Mesendoderm (in vitro differentiated cells): ENCODE results near the gene CFAP68.
"Not testable (repeated sequence)": the region's sequence is repeated elsewhere in the genome, so short reads cannot be mapped to it uniquely, and the experiment has no call there.

Experiments used
- DNase-seq: peaks from one replicate; pipeline ENCODE4 v3.0.0; 2013
- H2AK5ac ChIP-seq: 2 replicates; pipeline ENCODE4 v1.6.1; 2013; ENCODE audit warnings: low read length, inconsistent platforms
- H2BK120ac ChIP-seq: 2 replicates; pipeline ENCODE4 v1.6.1; 2013; ENCODE audit warnings: low read depth, mild to moderate bottlenecking, low read length, moderate library complexity, mixed read lengths
- H2BK15ac ChIP-seq: replicated peaks from 2 replicates; pipeline ENCODE4 v1.6.1; 2013; ENCODE audit warnings: low read depth, mild to moderate bottlenecking, moderate library complexity
- H2BK5ac ChIP-seq: 2 replicates; pipeline ENCODE4 v1.6.1; 2013; ENCODE audit warnings: low read length, inconsistent platforms
- H3K18ac ChIP-seq: 2 replicates; pipeline ENCODE4 v1.6.1; 2013; ENCODE audit warnings: mild to moderate bottlenecking, low read length, mixed read lengths
- H3K23ac ChIP-seq: one replicate; pipeline ENCODE4 v1.6.1; 2013; ENCODE audit warnings: low read length
- H3K27ac ChIP-seq: 2 replicates; pipeline ENCODE4 v1.5.1; 2013; ENCODE audit warnings: low read depth, mild to moderate bottlenecking, inconsistent platforms, low read length, moderate library complexity
- H3K27me3 ChIP-seq: 2 replicates; pipeline ENCODE4 v1.6.1; 2013; ENCODE audit warnings: low read length, control low read depth, mild to moderate bottlenecking, inconsistent platforms; ENCODE audit not compliant: insufficient read depth, poor library complexity
- H3K36me3 ChIP-seq: 2 replicates; pipeline ENCODE4 v1.6.1; 2013; ENCODE audit warnings: low read length, inconsistent platforms; ENCODE audit not compliant: control insufficient read depth, insufficient read depth
- H3K4ac ChIP-seq: one replicate; pipeline ENCODE4 v1.6.1; 2013; ENCODE audit warnings: low read depth, mild to moderate bottlenecking, low read length, moderate library complexity
- H3K4me1 ChIP-seq: 2 replicates; pipeline ENCODE4 v1.6.1; 2013; ENCODE audit warnings: low read depth, low read length, inconsistent platforms; ENCODE audit not compliant: control insufficient read depth
- H3K4me2 ChIP-seq: 2 replicates; pipeline ENCODE4 v1.6.1; 2013; ENCODE audit warnings: low read length
- H3K4me3 ChIP-seq: 2 replicates; pipeline ENCODE4 v1.5.1; 2013; ENCODE audit warnings: mild to moderate bottlenecking, low read length
- H3K56ac ChIP-seq: one replicate; pipeline ENCODE4 v1.6.1; 2013; ENCODE audit warnings: low read length
- H3K79me1 ChIP-seq: 2 replicates; pipeline ENCODE4 v1.6.1; 2013; ENCODE audit warnings: low read length, inconsistent platforms
- H3K79me2 ChIP-seq: 2 replicates; pipeline ENCODE4 v1.6.1; 2013; ENCODE audit warnings: mild to moderate bottlenecking, low read length; ENCODE audit not compliant: control insufficient read depth, insufficient read depth
- H3K9ac ChIP-seq: 2 replicates; pipeline ENCODE4 v1.6.1; 2013; ENCODE audit warnings: low read length, inconsistent platforms
- H4K5ac ChIP-seq: one replicate; pipeline ENCODE4 v1.6.1; 2013; ENCODE audit warnings: low read length
- H4K8ac ChIP-seq: one replicate; pipeline ENCODE4 v1.6.1; 2013; ENCODE audit warnings: low read depth, mild to moderate bottlenecking, control low read depth, low read length, moderate library complexity
- WGBS: extraction: QIAGEN DNeasy Blood & Tissue Kit; methylation state at CpG from one replicate; pipeline ENCODE4 v1.1.7; 2013; ENCODE audit warnings: low lambda C conversion rate, missing lambda C conversion rate; ENCODE audit not compliant: insufficient coverage; ENCODE audit errors: extremely low coverage; 5-methylcytosine and 5-hydroxymethylcytosine counted together

The CFAP68 gene

GRCh38 chr11:111871693-111872161, 7.6 kb upstream of the CFAP68 start:
- Histone ChIP-seq H2BK5ac (no peak overlapping the region), H3K27ac (no peak overlapping the region)

GRCh38 chr11:111878385-111878848, 924 bp upstream of the CFAP68 start:
- no peaks in the 10 kb centered on the region for H3K27me3 ChIP-seq
- H4K5ac ChIP-seq: peak overlapping the region; percentile 47
- H2BK5ac ChIP-seq: peak overlapping the region; percentile 30
- no peak overlapping the region for H3K4ac ChIP-seq
- H3K4me2 ChIP-seq: peak overlapping the region; percentile 95
- no peaks in the 10 kb centered on the region for H3K36me3 ChIP-seq
- H3K79me1 ChIP-seq: no peaks in the 10 kb centered on the region
- H3K9ac ChIP-seq: peak overlapping the region; percentile 85
- no peak overlapping the region for H3K27ac ChIP-seq
- peaks cover 2% of the 10 kb centered on the region for H3K4me1 ChIP-seq
- no CpG with 5 or more reads among the region's 13 CpGs for WGBS
- H3K23ac ChIP-seq: no peak overlapping the region
- peak overlapping the region; percentile 88 for H3K56ac ChIP-seq
- no peak overlapping the region for H2BK15ac ChIP-seq
- H2BK120ac ChIP-seq: no peak overlapping the region
- H3K4me3 ChIP-seq: peak overlapping the region; percentile 84
- no peaks in the 10 kb centered on the region for H3K79me2 ChIP-seq
- no peak for DNase-seq
- no peak overlapping the region for H3K18ac ChIP-seq
- H4K8ac ChIP-seq: no peak overlapping the region
- H2AK5ac ChIP-seq: no peak overlapping the region

More at GRCh38 chr11:111871693-111872161, 7.6 kb upstream of the CFAP68 start:
- Histone ChIP-seq H3K36me3 (no peaks in the 10 kb centered on the region), H3K4ac (no peak overlapping the region), H3K4me2 (no peak overlapping the region), H3K27me3 (no peaks in the 10 kb centered on the region), H3K4me1 (no peaks in the 10 kb centered on the region), H2BK120ac (no peak overlapping the region), H2AK5ac (no peak overlapping the region), H2BK15ac (no peak overlapping the region), H3K79me2 (no peaks in the 10 kb centered on the region), H3K79me1 (no peaks in the 10 kb centered on the region), H3K18ac (no peak overlapping the region), H4K5ac (no peak overlapping the region), H3K9ac (peak overlapping the region; percentile 88), H3K4me3 (peak overlapping the region; percentile 77), H4K8ac (no peak overlapping the region), H3K23ac (no peak overlapping the region), H3K56ac (peak overlapping the region; percentile 93)
- no peak for DNase-seq
- WGBS: no CpG with 5 or more reads among the region's 5 CpGs

- Histone ChIP-seq H3K79me1 (no peaks in the 10 kb centered on the region), H2BK5ac (no peak overlapping the region), H3K4me3 (peak overlapping the region; percentile 44), H3K56ac (peak overlapping the region; percentile 86), H2BK120ac (no peak overlapping the region), H3K79me2 (no peaks in the 10 kb centered on the region), H3K9ac (peak overlapping the region; percentile 75), H3K36me3 (no peaks in the 10 kb centered on the region), H3K4ac (peak overlapping the region; percentile 48), H3K4me2 (peak overlapping the region; percentile 63), H3K4me1 (peaks cover 2% of the 10 kb centered on the region), H2AK5ac (no peak overlapping the region), H4K5ac (no peak overlapping the region), H2BK15ac (no peak overlapping the region), H3K27me3 (no peaks in the 10 kb centered on the region), H3K18ac (peak overlapping the region; percentile 57), H4K8ac (peak overlapping the region; percentile 58), H3K23ac (no peak overlapping the region), H3K27ac (peak overlapping the region; percentile 46)
- no CpG with 5 or more reads among the region's 6 CpGs for WGBS
- no peak for DNase-seq
Measured at GRCh38 chr11:111879637-111879960, 258 bp downstream of the CFAP68 start.

GRCh38 chr11:111882202-111882601, 2.9 kb downstream of the CFAP68 start:
- Histone ChIP-seq H2BK120ac (no peak overlapping the region), H2BK15ac (no peak overlapping the region), H3K4me1 (peaks cover 2% of the 10 kb centered on the region), H3K4me2 (no peak overlapping the region), H4K5ac (no peak overlapping the region), H3K56ac (no peak overlapping the region), H3K23ac (no peak overlapping the region), H2AK5ac (no peak overlapping the region), H3K79me1 (no peaks in the 10 kb centered on the region), H4K8ac (no peak overlapping the region), H2BK5ac (no peak overlapping the region), H3K27me3 (no peaks in the 10 kb centered on the region), H3K36me3 (no peaks in the 10 kb centered on the region), H3K27ac (no peak overlapping the region), H3K18ac (no peak overlapping the region), H3K4me3 (no peak overlapping the region), H3K79me2 (no peaks in the 10 kb centered on the region), H3K4ac (no peak overlapping the region), H3K9ac (no peak overlapping the region)
- no peak for DNase-seq
- no CpG with 5 or more reads among the region's 5 CpGs for WGBS

- not testable (repeated sequence) for H2BK120ac ChIP-seq, DNase-seq, H2AK5ac ChIP-seq, H3K18ac ChIP-seq, H3K79me1 ChIP-seq, H3K27me3 ChIP-seq, H3K79me2 ChIP-seq, H3K27ac ChIP-seq, H2BK5ac ChIP-seq, H4K5ac ChIP-seq, H3K4ac ChIP-seq, H3K56ac ChIP-seq, H3K36me3 ChIP-seq, H3K4me1 ChIP-seq, H2BK15ac ChIP-seq, H3K4me2 ChIP-seq, H4K8ac ChIP-seq, H3K9ac ChIP-seq, H3K23ac ChIP-seq, H3K4me3 ChIP-seq
- WGBS: no CpG with 5 or more reads among the region's 4 CpGs
Measured at GRCh38 chr11:111885053-111885452, 5.7 kb downstream of the CFAP68 start.

GRCh38 chr11:111886032-111886431, 6.7 kb downstream of the CFAP68 start:
- H3K23ac ChIP-seq: no peak overlapping the region
- H3K9ac ChIP-seq: no peak overlapping the region
- no peak overlapping the region for H3K56ac ChIP-seq
- no peak overlapping the region for H4K8ac ChIP-seq
- no peak overlapping the region for H2BK120ac ChIP-seq
- WGBS: 100% methylated on average over 1 of the region's 4 CpGs
- H3K4me1 ChIP-seq: no peaks in the 10 kb centered on the region
- no peak overlapping the region for H3K18ac ChIP-seq
- H4K5ac ChIP-seq: no peak overlapping the region
- H3K79me2 ChIP-seq: no peaks in the 10 kb centered on the region
- no peak overlapping the region for H3K27ac ChIP-seq
- no peaks in the 10 kb centered on the region for H3K36me3 ChIP-seq
- no peak overlapping the region for H3K4me3 ChIP-seq
- DNase-seq: no peak
- no peak overlapping the region for H3K4ac ChIP-seq
- H2BK5ac ChIP-seq: no peak overlapping the region
- H3K4me2 ChIP-seq: no peak overlapping the region
- H2BK15ac ChIP-seq: no peak overlapping the region
- no peak overlapping the region for H2AK5ac ChIP-seq
- H3K27me3 ChIP-seq: no peaks in the 10 kb centered on the region
- H3K79me1 ChIP-seq: no peaks in the 10 kb centered on the region
